CD4-positive, alpha-beta memory T cell (primary cell): ENCODE data around the gene SGPL1. TPM values are rescaled to one million over a fixed set of nuclear protein-coding genes. Genes with fewer than 3 reads are reported as not detected.
A peak's percentile ranks its signal among the peaks of the same experiment; 100 is the strongest.

ENCODE experiments used
- CTCF ChIA-PET: fragments of 350-600 bp; sonication (Branson Sonifier 250); formaldehyde crosslinking; loops from one replicate; lab custom pipeline; 2021; ENCODE audit warnings: inconsistent platforms; ENCODE audit not compliant: partially characterized antibody; lab: Charles Lee
- POLR2A ChIA-PET: fragments of 350-600 bp; sonication (Branson Sonifier 250); formaldehyde crosslinking; loops from one replicate; lab custom pipeline; 2021; ENCODE audit not compliant: partially characterized antibody; lab: Charles Lee
- DNase-seq, 5 donors: peaks; one replicate each; pipeline versions ENCODE4 v3.0.0 to v3.0.0-alpha.2; 2020 to 2022; ENCODE audit warnings: mixed read lengths in 1 of 5
- H3K27ac ChIP-seq: one replicate; pipeline ENCODE4 v1.7.0; 2013; ENCODE audit warnings: low read depth, low read length
- H3K27me3 ChIP-seq: 2 replicates; pipeline ENCODE4 v1.7.0; 2013; ENCODE audit warnings: mild to moderate bottlenecking, low read length, moderate library complexity; ENCODE audit not compliant: insufficient read depth
- H3K36me3 ChIP-seq: 2 replicates; pipeline ENCODE4 v1.7.0; 2013; ENCODE audit warnings: mild to moderate bottlenecking, low read length, moderate library complexity; ENCODE audit not compliant: insufficient read depth
- H3K4me1 ChIP-seq: 2 replicates; pipeline ENCODE4 v1.7.0; 2013; ENCODE audit warnings: mild to moderate bottlenecking, low read length, moderate library complexity; ENCODE audit not compliant: insufficient read depth
- H3K4me3 ChIP-seq, 2 donors: one replicate each; pipeline ENCODE4 v1.7.0; 2013; ENCODE audit warnings: low read length in 2 of 2, mild to moderate bottlenecking in 1 of 2
- H3K9me3 ChIP-seq, 2 donors: one replicate each; pipeline ENCODE4 v1.7.0; 2013; ENCODE audit warnings: low read length in 2 of 2, control low read depth in 1 of 2; ENCODE audit not compliant: control insufficient read depth in 1 of 2
- H3K27ac Mint-ChIP-seq, 7 donors: one replicate each; pipeline ENCODE4 v1.8.0; 2020 to 2021; ENCODE audit warnings: mixed read lengths in 7 of 7, mild to moderate bottlenecking in 6 of 7, inconsistent platforms in 3 of 7, moderate library complexity in 3 of 7
- H3K27me3 Mint-ChIP-seq, 2 donors: one replicate each; pipeline ENCODE4 v1.8.0; 2020 to 2021; ENCODE audit warnings: mixed read lengths in 2 of 2
- H3K36me3 Mint-ChIP-seq, 2 donors: one replicate each; pipeline ENCODE4 v1.8.0; 2020 to 2021; ENCODE audit warnings: mixed read lengths in 2 of 2, inconsistent platforms in 1 of 2, mild to moderate bottlenecking in 1 of 2
- H3K4me1 Mint-ChIP-seq, 4 donors: one replicate each; pipeline ENCODE4 v1.8.0; 2020 to 2021; ENCODE audit warnings: mixed read lengths in 4 of 4, mild to moderate bottlenecking in 1 of 4
- H3K4me3 Mint-ChIP-seq, 8 donors: one replicate each; pipeline ENCODE4 v1.8.0; 2020 to 2021; ENCODE audit warnings: mixed read lengths in 8 of 8, mild to moderate bottlenecking in 7 of 8, moderate library complexity in 6 of 8, inconsistent platforms in 3 of 8
- H3K9me3 Mint-ChIP-seq, 8 donors: one replicate each; pipeline ENCODE4 v1.8.0; 2020 to 2021; ENCODE audit warnings: mixed read lengths in 8 of 8, mild to moderate bottlenecking in 5 of 8, inconsistent platforms in 3 of 8, moderate library complexity in 1 of 8
- intact Hi-C: fragments of 100-400 bp; cut with micrococcal nuclease; formaldehyde crosslinking; loops from one replicate; pipeline ENCODE4 v1.15.1; 2023
- polyA plus RNA-seq, 2 donors: library from polyadenylated mRNA; unstranded; fragments of 300-500 nt; fragmentation: Illumina TruSeq; gene quantifications; one replicate each; pipeline ENCODE4 v1.2.3, GENCODE V29; 2021
- total RNA-seq, 2 experiments: library from RNA; stranded (reverse); gene quantifications; one replicate each; pipeline ENCODE4 v1.2.3, GENCODE V29; 2021

Gene SGPL1
- total and polyA plus RNA-seq, 4 experiments from 2014 or later: 14.3 to 32.2 (median 22.1) TPM

GRCh38 chr10:70827086-70827757 lies 11.5 kb downstream of the SGPL1 start:
- no peak for DNase-seq
- POLR2A ChIA-PET: no interaction called here
- Mint-ChIP-seq H3K27me3 (no peaks in the 10 kb centered on the region), H3K9me3 (no peaks in the 10 kb centered on the region), H3K36me3 (peaks cover 34 to 52% of the 10 kb centered on the region in 2 donors), H3K4me3 (no peak overlapping the region), H3K27ac (peak overlapping the region in 1 of 7 donors; percentile 64), H3K4me1 (peaks cover 9 to 13% (median 9%) of the 10 kb centered on the region in 4 donors)
- no peak overlapping the region for H3K27ac ChIP-seq
- no peaks in the 10 kb centered on the region for H3K27me3 ChIP-seq
- H3K36me3 ChIP-seq: peaks cover 3% of the 10 kb centered on the region
- H3K4me3 ChIP-seq: no peak overlapping the region
- CTCF ChIA-PET: interaction anchor here (0.6 to 1.2 kb wide), 3 partner anchors 13 to 51 kb away, joined by 3 to 4 read pairs (median 3); no protein-coding TSS in a partner anchor
- no peaks in the 10 kb centered on the region for H3K9me3 ChIP-seq
- peaks cover 5% of the 10 kb centered on the region for H3K4me1 ChIP-seq
- intact Hi-C loops: no loop called here

- DNase-seq: no peak
- Mint-ChIP-seq H3K4me1 (peaks cover 15 to 21% (median 17%) of the 10 kb centered on the region in 4 donors), H3K27me3 (no peaks in the 10 kb centered on the region), H3K36me3 (peaks cover 36 to 52% of the 10 kb centered on the region in 2 donors), H3K27ac (no peak overlapping the region), H3K4me3 (no peak overlapping the region), H3K9me3 (no peaks in the 10 kb centered on the region)
- POLR2A ChIA-PET: interaction anchor here (1.0 kb wide), 1 partner anchor 10 kb away, joined by 3 read pairs; no protein-coding TSS in a partner anchor
- H3K27ac ChIP-seq: no peak overlapping the region
- H3K27me3 ChIP-seq: no peaks in the 10 kb centered on the region
- H3K9me3 ChIP-seq: no peaks in the 10 kb centered on the region
- no peak overlapping the region for H3K4me3 ChIP-seq
- CTCF ChIA-PET: no interaction called here
- H3K4me1 ChIP-seq: peaks cover 5% of the 10 kb centered on the region
- no peaks in the 10 kb centered on the region for H3K36me3 ChIP-seq
- intact Hi-C loops: no loop called here
These were observed 13.2 kb downstream of the SGPL1 start for GRCh38 chr10:70828923-70829322.

- Histone ChIP-seq H3K9me3 (no peaks in the 10 kb centered on the region), H3K4me3 (no peak overlapping the region), H3K27ac (no peak overlapping the region), H3K4me1 (peaks cover 5% of the 10 kb centered on the region), H3K27me3 (no peaks in the 10 kb centered on the region), H3K36me3 (no peaks in the 10 kb centered on the region)
- H3K9me3 Mint-ChIP-seq: no peaks in the 10 kb centered on the region
- no peak overlapping the region for H3K27ac Mint-ChIP-seq
- no peaks in the 10 kb centered on the region for H3K27me3 Mint-ChIP-seq
- POLR2A ChIA-PET: interaction anchor here (1.0 kb wide), 1 partner anchor 10 kb away, joined by 3 read pairs; no protein-coding TSS in a partner anchor
- DNase-seq: no peak
- H3K4me1 Mint-ChIP-seq: peaks cover 15 to 26% (median 19%) of the 10 kb centered on the region in 4 donors
- H3K36me3 Mint-ChIP-seq: peaks cover 38 to 55% of the 10 kb centered on the region in 2 donors
- intact Hi-C loops: no loop called here
- CTCF ChIA-PET: no interaction called here
- no peak overlapping the region for H3K4me3 Mint-ChIP-seq
These were observed 13.8 kb downstream of the SGPL1 start for GRCh38 chr10:70829543-70829942.

- H3K4me1 Mint-ChIP-seq: peaks cover 13 to 28% (median 20%) of the 10 kb centered on the region in 4 donors
- POLR2A ChIA-PET: no interaction called here
- no peaks in the 10 kb centered on the region for H3K9me3 ChIP-seq
- intact Hi-C loops: no loop called here
- no peaks in the 10 kb centered on the region for H3K36me3 ChIP-seq
- CTCF ChIA-PET: no interaction called here
- H3K4me3 ChIP-seq: no peak overlapping the region
- H3K4me1 ChIP-seq: peaks cover 5% of the 10 kb centered on the region
- no peaks in the 10 kb centered on the region for H3K27me3 Mint-ChIP-seq
- no peak for DNase-seq
- H3K36me3 Mint-ChIP-seq: peaks cover 45 to 59% of the 10 kb centered on the region in 2 donors
- peak overlapping the region in 1 of 7 donors; percentile 79 for H3K27ac Mint-ChIP-seq
- no peaks in the 10 kb centered on the region for H3K9me3 Mint-ChIP-seq
- H3K27me3 ChIP-seq: no peaks in the 10 kb centered on the region
- H3K27ac ChIP-seq: no peak overlapping the region
- H3K4me3 Mint-ChIP-seq: no peak overlapping the region
These were observed 14.4 kb downstream of the SGPL1 start for GRCh38 chr10:70830164-70830563.

GRCh38 chr10:70832221-70832620 lies 16.5 kb downstream of the SGPL1 start:
- CTCF ChIA-PET: interaction anchor here (1.7 kb wide), 1 partner anchor 12 kb away, joined by 5 read pairs; no protein-coding TSS in a partner anchor
- H3K27me3 Mint-ChIP-seq: no peaks in the 10 kb centered on the region
- peaks cover 0 to 2% (median under 1%) of the 10 kb centered on the region in 8 donors for H3K9me3 Mint-ChIP-seq

GRCh38 chr10:70832852-70833528 lies 17.2 kb downstream of the SGPL1 start:
- Mint-ChIP-seq H3K27ac (peak overlapping the region in 3 of 7 donors; percentile 2 to 52 (median 20)), H3K36me3 (peaks cover 55 to 56% of the 10 kb centered on the region in 2 donors)

More at GRCh38 chr10:70832221-70832620, 16.5 kb downstream of the SGPL1 start:
- Histone ChIP-seq H3K9me3 (no peaks in the 10 kb centered on the region), H3K27ac (no peak overlapping the region), H3K4me1 (no peaks in the 10 kb centered on the region), H3K4me3 (no peak overlapping the region), H3K36me3 (no peaks in the 10 kb centered on the region), H3K27me3 (no peaks in the 10 kb centered on the region)
- peaks cover 17 to 26% (median 17%) of the 10 kb centered on the region in 4 donors for H3K4me1 Mint-ChIP-seq
- H3K4me3 Mint-ChIP-seq: no peak overlapping the region
- no peak for DNase-seq
- H3K27ac Mint-ChIP-seq: no peak overlapping the region
- intact Hi-C loops: no loop called here
- POLR2A ChIA-PET: no interaction called here
- peaks cover 51 to 54% of the 10 kb centered on the region in 2 donors for H3K36me3 Mint-ChIP-seq

GRCh38 chr10:70833601-70834000 lies 17.9 kb downstream of the SGPL1 start:
- peaks cover 59% of the 10 kb centered on the region in 2 donors for H3K36me3 Mint-ChIP-seq
- peaks cover 18 to 32% (median 19%) of the 10 kb centered on the region in 4 donors for H3K4me1 Mint-ChIP-seq
- POLR2A ChIA-PET: no interaction called here

More at GRCh38 chr10:70832852-70833528, 17.2 kb downstream of the SGPL1 start:
- H3K4me3 ChIP-seq: no peak overlapping the region
- ChIA-PET POLR2A (no interaction called here), CTCF (interaction anchor here (1.3 to 1.7 kb wide), 2 partner anchors 13 to 15 kb away, joined by 5 to 6 read pairs; no protein-coding TSS in a partner anchor)
- no peaks in the 10 kb centered on the region for H3K4me1 ChIP-seq
- Mint-ChIP-seq H3K27me3 (no peaks in the 10 kb centered on the region), H3K4me1 (peaks cover 15 to 26% (median 17%) of the 10 kb centered on the region in 4 donors), H3K9me3 (peaks cover 0 to 9% (median 4%) of the 10 kb centered on the region in 8 donors), H3K4me3 (no peak overlapping the region)
- no peaks in the 10 kb centered on the region for H3K27me3 ChIP-seq
- intact Hi-C loops: no loop called here
- no peak for DNase-seq
- no peak overlapping the region for H3K27ac ChIP-seq
- H3K9me3 ChIP-seq: peaks cover 0 to 2% of the 10 kb centered on the region in 2 donors
- no peaks in the 10 kb centered on the region for H3K36me3 ChIP-seq

More at GRCh38 chr10:70833601-70834000, 17.9 kb downstream of the SGPL1 start:
- no peak overlapping the region for H3K27ac Mint-ChIP-seq
- CTCF ChIA-PET: interaction anchor here (1.3 to 1.7 kb wide), 2 partner anchors 13 to 16 kb away, joined by 5 to 6 read pairs; no protein-coding TSS in a partner anchor
- H3K27me3 Mint-ChIP-seq: no peaks in the 10 kb centered on the region
- H3K36me3 ChIP-seq: no peaks in the 10 kb centered on the region
- H3K9me3 ChIP-seq: peaks cover 0 to 2% of the 10 kb centered on the region in 2 donors
- H3K4me3 ChIP-seq: no peak overlapping the region
- no peaks in the 10 kb centered on the region for H3K4me1 ChIP-seq
- H3K9me3 Mint-ChIP-seq: peaks cover 0 to 11% (median 4%) of the 10 kb centered on the region in 8 donors
- H3K27me3 ChIP-seq: no peaks in the 10 kb centered on the region
- no peak for DNase-seq
- intact Hi-C loops: no loop called here
- H3K27ac ChIP-seq: no peak overlapping the region
- H3K4me3 Mint-ChIP-seq: no peak overlapping the region
